Calu3 (cell line): ENCODE results near the gene DOCK7. TPM values are rescaled to one million over a fixed set of nuclear protein-coding genes. Genes with fewer than 3 reads are reported as not detected.

Experiments used
- BruUV-seq: library from RNA; stranded (reverse); fragments of 400-500 nt; replicated peaks from 2 replicates; lab custom pipeline; 2021; lab: Mats Ljungman, UMichigan
- CTCF ChIA-PET: fragments of 300-600 bp; sonication (Branson Sonifier 250); formaldehyde crosslinking; loops from one replicate; lab custom pipeline; 2022; ENCODE audit warnings: antibody characterized with exemption; lab: Charles Lee
- DNase-seq: peaks from one replicate; pipeline ENCODE4 v3.0.0; 2022
- H3K27ac Mint-ChIP-seq: one replicate; pipeline ENCODE4 v1.8.0; 2022; ENCODE audit warnings: mixed read lengths; ENCODE audit not compliant: unreplicated experiment
- H3K27me3 Mint-ChIP-seq: one replicate; pipeline ENCODE4 v1.8.0; 2022; ENCODE audit warnings: mixed read lengths; ENCODE audit not compliant: unreplicated experiment
- H3K36me3 Mint-ChIP-seq: one replicate; pipeline ENCODE4 v1.8.0; 2022; ENCODE audit warnings: mild to moderate bottlenecking, moderate library complexity, mixed read lengths; ENCODE audit not compliant: insufficient read depth, unreplicated experiment
- H3K4me1 Mint-ChIP-seq: one replicate; pipeline ENCODE4 v1.8.0; 2022; ENCODE audit warnings: mild to moderate bottlenecking, low read depth, mixed read lengths; ENCODE audit not compliant: unreplicated experiment
- H3K4me3 Mint-ChIP-seq: one replicate; pipeline ENCODE4 v1.8.0; 2022; ENCODE audit warnings: mild to moderate bottlenecking, low read depth, moderate library complexity, mixed read lengths; ENCODE audit not compliant: unreplicated experiment
- H3K9me3 Mint-ChIP-seq: one replicate; pipeline ENCODE4 v1.8.0; 2022; ENCODE audit warnings: low read depth, mixed read lengths; ENCODE audit not compliant: unreplicated experiment
- CTCF ChIP-seq: fragments of 200-600 bp; IDR thresholded peaks from one replicate; pipeline ENCODE4 v1.8.0; 2022; ENCODE audit warnings: antibody characterized with exemption; ENCODE audit not compliant: unreplicated experiment
- intact Hi-C: fragments of 100-400 bp; cut with micrococcal nuclease; formaldehyde crosslinking; loops from one replicate; pipeline ENCODE4 v1.10.0; 2022; ENCODE audit not compliant: unreplicated experiment
- total RNA-seq: library from RNA; stranded (reverse); gene quantifications from 2 replicates; pipeline ENCODE4 v1.2.3, GENCODE V29; 2022

DOCK7 gene
- total RNA-seq, 1 experiment from 2014 or later, result 48.6 TPM

- Mint-ChIP-seq H3K9me3 (no peaks in the 10 kb centered on the region), H3K4me3 (no peak overlapping the region), H3K27me3 (no peaks in the 10 kb centered on the region), H3K36me3 (peaks cover 38% of the 10 kb centered on the region), H3K27ac (no peak overlapping the region), H3K4me1 (no peaks in the 10 kb centered on the region)
- TF ChIP-seq CTCF, result no peak
- CTCF ChIA-PET, result no interaction called here
- intact Hi-C loops, result loop anchor here (1.0 kb wide), 1 partner anchor 9 kb away; no protein-coding TSS in a partner anchor
- DNase-seq, result no peak
- BruUV-seq, result no TSS peak
Measured at GRCh38 chr1:62452951-62453350, 235.2 kb downstream of the DOCK7 start.

DNA sequence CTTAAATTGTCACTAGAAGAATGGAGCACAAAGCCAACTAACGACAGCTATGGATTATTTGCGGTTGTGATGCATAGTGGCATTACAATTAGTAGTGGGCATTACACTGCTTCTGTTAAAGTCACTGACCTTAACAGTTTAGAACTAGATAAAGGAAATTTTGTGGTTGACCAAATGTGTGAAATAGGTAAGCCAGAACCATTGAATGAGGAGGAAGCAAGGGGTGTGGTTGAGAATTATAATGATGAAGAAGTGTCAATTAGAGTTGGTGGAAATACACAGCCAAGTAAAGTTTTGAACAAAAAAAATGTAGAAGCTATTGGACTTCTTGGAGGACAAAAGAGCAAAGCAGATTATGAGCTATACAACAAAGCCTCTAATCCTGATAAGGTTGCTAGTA lies 237.9 kb downstream of the DOCK7 start:
- Mint-ChIP-seq H3K4me3 (no peak overlapping the region), H3K36me3 (peaks cover 42% of the 10 kb centered on the region), H3K27me3 (no peaks in the 10 kb centered on the region), H3K27ac (no peak overlapping the region), H3K4me1 (no peaks in the 10 kb centered on the region), H3K9me3 (no peaks in the 10 kb centered on the region)
- DNase-seq, result no peak
- BruUV-seq, result no TSS peak
- CTCF ChIA-PET, result no interaction called here
- no peak for TF ChIP-seq CTCF
- intact Hi-C loops, result no loop called here

GRCh38 chr1:62448221-62448933 lies 239.8 kb downstream of the DOCK7 start:
- CTCF ChIA-PET, result no interaction called here
- DNase-seq, result no peak
- H3K9me3 Mint-ChIP-seq, result no peaks in the 10 kb centered on the region
- no peak overlapping the region for H3K4me3 Mint-ChIP-seq
- no peak for TF ChIP-seq CTCF
- intact Hi-C loops, result no loop called here
- H3K27ac Mint-ChIP-seq, result no peak overlapping the region
- no peaks in the 10 kb centered on the region for H3K27me3 Mint-ChIP-seq
- BruUV-seq, result no TSS peak
- peaks cover 48% of the 10 kb centered on the region for H3K36me3 Mint-ChIP-seq
- H3K4me1 Mint-ChIP-seq, result no peaks in the 10 kb centered on the region

- no peak for TF ChIP-seq CTCF
Measured at GRCh38 chr1:62444701-62445100, 243.5 kb downstream of the DOCK7 start.

More at GRCh38 chr1:62444701-62445100, 243.5 kb downstream of the DOCK7 start:
- no peaks in the 10 kb centered on the region for H3K9me3 Mint-ChIP-seq
- no peak overlapping the region for H3K4me3 Mint-ChIP-seq
- no TSS peak for BruUV-seq
- peaks cover 22% of the 10 kb centered on the region for H3K4me1 Mint-ChIP-seq
- H3K27ac Mint-ChIP-seq, result peak overlapping the region; percentile 7
- H3K36me3 Mint-ChIP-seq, result peaks cover 50% of the 10 kb centered on the region
- no peaks in the 10 kb centered on the region for H3K27me3 Mint-ChIP-seq
- no peak for DNase-seq
- intact Hi-C loops, result loop anchor here (1.0 kb wide), 1 partner anchor 9 kb away; no protein-coding TSS in a partner anchor
- CTCF ChIA-PET, result no interaction called here
